Measurements from ENCODE around the gene ODF2. TPM values are rescaled to one million over a fixed set of nuclear protein-coding genes. Genes with fewer than 3 reads are reported as not detected.
"Not testable (repeated sequence)": the region's sequence is repeated elsewhere in the genome, so short reads cannot be mapped to it uniquely, and the experiment has no call there.

The ODF2 gene
- total RNA-seq, 1 donor from 2014 or later = 32.6 TPM

DNA sequence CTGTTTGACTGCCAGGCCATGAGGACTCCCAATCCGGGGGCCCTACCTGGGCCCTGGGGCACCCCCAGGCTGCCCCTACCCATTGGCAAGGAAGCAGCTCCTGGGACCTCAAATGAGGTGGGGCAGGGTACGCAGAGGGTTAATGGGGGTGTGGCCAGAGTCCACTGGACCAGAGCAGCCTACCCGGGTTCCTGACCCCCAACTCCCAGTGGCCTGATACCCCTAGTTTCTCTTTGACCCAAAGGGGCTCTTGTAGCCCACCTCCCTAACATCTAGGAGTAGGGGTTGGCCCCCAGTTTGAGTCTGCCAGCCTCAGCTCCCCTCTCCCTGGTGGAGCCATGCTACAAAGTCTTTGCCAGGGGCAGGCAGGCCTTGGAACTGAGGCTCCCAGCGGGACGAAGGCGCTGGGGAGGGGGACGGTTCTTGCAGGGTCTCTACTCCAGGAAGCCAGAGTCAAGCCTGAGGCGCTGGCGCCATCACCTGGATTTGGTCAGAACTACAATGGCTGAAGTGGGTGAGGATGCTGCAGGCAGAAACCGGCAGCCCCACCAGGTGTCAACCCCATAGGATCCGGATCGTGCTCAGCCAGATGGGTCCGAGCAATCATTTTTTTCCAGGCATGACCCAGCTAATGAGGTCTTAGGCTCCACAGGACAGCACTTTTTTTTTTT lies 43.6 kb upstream of the ODF2 start:
- no peak overlapping the region for H3K4me3 ChIP-seq (ENCODE audit: low read depth, low read length)
- DNase-seq (ENCODE audit: low read depth) = no peak
- peak; percentile 75 for TF ChIP-seq CTCF (conservative IDR thresholded peaks at IDR 0.05; ENCODE audit: low read depth, low read length)

GRCh38 chr9:128413728-128414127 lies 42.1 kb upstream of the ODF2 start:
- not testable (repeated sequence) for DNase-seq (ENCODE audit: low read depth); H3K4me3 ChIP-seq (ENCODE audit: low read depth, low read length)

- TF ChIP-seq CTCF (conservative IDR thresholded peaks at IDR 0.05; ENCODE audit: low read depth, low read length) = peak; percentile 29
- no peak for DNase-seq (ENCODE audit: low read depth)
- H3K4me3 ChIP-seq (ENCODE audit: low read depth, low read length) = no peak overlapping the region
Measured at GRCh38 chr9:128414461-128414860, 41.3 kb upstream of the ODF2 start.

- DNase-seq (ENCODE audit: low read depth) = no peak
- H3K4me3 ChIP-seq (ENCODE audit: low read depth, low read length) = no peak overlapping the region
- TF ChIP-seq CTCF (conservative IDR thresholded peaks at IDR 0.05; ENCODE audit: low read depth, low read length) = no peak
Measured at GRCh38 chr9:128415281-128415680, 40.5 kb upstream of the ODF2 start.

GRCh38 chr9:128416014-128416413 lies 39.8 kb upstream of the ODF2 start:
- no peak overlapping the region for H3K4me3 ChIP-seq (ENCODE audit: low read depth, low read length)
- no peak for TF ChIP-seq CTCF (conservative IDR thresholded peaks at IDR 0.05; ENCODE audit: low read depth, low read length)
- no peak for DNase-seq (ENCODE audit: low read depth)

DNA sequence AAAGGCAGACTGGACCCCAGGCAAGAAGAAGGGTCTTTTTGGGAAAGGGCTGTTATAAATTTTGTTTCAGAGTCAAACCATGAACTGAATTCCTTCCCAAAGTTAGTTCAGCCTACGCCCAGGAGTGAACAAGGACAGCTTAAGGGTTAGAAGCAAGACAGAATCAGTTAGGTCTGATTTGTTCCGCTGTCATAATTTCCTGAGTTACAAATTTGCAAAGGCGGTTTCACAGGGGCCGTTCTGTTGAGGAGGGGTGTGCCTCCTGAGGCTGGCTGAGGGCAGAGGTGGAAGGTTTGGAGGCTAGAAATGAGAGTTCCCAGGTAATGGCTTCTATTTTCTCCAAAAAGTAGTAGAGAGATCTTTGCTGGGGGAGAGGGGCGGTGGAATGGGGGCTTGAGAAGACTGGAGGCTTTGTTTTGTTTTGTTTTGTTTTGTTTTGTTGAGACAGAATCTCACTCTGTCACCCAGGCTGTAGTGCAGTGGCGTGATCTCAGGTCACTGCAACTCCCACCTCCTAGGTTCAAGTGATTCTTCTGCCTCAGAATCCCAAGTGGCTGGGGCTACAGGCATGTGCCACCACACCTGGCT lies 39.3 kb upstream of the ODF2 start:
- no peak for DNase-seq (ENCODE audit: low read depth)
- H3K4me3 ChIP-seq (ENCODE audit: low read depth, low read length) = no peak overlapping the region
- no peak for TF ChIP-seq CTCF (conservative IDR thresholded peaks at IDR 0.05; ENCODE audit: low read depth, low read length)

- H3K4me3 ChIP-seq (ENCODE audit: low read depth, low read length) = peak overlapping the region; percentile 81
- DNase-seq (ENCODE audit: low read depth) = no peak
- no peak for TF ChIP-seq CTCF (conservative IDR thresholded peaks at IDR 0.05; ENCODE audit: low read depth, low read length)
Measured at GRCh38 chr9:128419061-128419925, 36.5 kb upstream of the ODF2 start.
